GF-D8 (cell line): ENCODE data around the gene ZBTB14.

Experiments
- DNase-seq: peaks from one replicate; lab custom pipeline; 2025; lab: John Stamatoyannopoulos, UW

The ZBTB14 gene

DNA sequence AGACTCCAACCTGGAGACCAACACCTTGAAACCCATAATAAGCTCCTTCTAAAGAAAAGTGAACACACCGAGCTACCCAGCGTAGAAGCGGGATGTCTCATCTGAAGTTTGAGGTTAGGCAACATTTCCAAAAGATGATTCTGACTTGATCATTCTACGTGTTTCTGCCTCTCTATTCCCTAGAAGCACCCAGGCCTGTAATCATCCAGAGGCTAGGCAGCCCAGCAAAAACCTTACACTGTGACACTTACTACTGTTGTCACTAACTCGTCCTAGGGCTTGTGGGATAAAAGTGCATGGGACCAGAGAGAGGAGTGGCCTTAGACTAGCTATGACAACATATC is 1.4 kb downstream of the ZBTB14 start:
- DNase-seq: no peak

DNA sequence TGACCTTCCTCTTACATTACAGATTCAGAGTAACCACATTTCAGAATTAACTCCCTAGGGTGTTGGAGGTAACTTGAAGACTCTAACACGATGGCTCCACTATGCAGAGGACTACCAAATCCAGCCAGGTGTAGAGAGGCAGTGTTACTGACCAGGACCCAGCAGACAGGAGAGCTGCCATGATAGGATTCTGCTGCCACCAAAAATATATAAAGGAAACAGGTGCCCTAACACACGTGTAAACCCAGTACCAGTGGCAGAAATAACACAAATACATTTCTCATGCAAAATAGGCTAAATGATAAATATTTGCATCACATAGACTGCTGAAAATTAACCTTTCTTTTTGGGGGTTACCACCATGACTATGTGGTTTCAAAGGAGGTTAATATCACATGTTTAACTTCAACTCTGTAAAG is 7.0 kb downstream of the ZBTB14 start:
- no peak for DNase-seq

DNA sequence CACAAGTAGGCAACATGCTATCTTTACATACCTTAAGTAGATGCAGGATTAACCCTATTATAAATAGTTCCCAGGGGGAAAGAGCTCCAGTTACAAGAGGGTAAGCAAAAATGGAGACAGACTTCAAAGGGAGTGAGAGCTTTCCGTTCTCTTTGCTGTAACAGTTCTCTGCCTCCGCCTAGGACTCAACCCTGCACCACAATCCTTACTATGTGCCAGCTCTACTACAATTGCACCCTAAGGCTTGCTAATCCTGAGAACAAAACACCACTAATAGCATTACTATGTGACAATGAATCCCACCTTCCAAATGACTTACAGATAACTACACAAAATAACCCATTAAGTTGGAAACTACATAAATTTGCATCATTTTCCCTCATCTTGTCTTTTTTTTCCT is 7.7 kb downstream of the ZBTB14 start:
- DNase-seq: no peak

DNA sequence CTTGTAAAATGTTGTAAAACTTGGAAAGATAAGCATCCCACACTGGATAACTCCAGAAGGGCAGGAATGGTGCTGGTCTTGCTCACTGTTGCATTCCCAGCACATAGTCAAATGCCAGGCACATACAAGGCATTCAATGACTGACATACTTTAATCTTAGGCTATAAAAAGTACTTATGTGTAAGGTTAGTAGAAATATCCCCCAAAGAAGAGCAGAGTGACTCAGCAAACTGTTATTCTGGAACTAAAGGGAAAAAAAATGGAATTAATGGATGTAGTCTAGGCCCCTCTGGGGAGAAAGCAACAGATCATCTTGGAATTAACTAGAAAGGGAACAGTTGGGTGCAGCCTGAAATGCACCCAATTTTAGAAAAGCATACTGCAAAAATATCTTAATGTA is 9.0 kb downstream of the ZBTB14 start:
- DNase-seq: no peak

DNA sequence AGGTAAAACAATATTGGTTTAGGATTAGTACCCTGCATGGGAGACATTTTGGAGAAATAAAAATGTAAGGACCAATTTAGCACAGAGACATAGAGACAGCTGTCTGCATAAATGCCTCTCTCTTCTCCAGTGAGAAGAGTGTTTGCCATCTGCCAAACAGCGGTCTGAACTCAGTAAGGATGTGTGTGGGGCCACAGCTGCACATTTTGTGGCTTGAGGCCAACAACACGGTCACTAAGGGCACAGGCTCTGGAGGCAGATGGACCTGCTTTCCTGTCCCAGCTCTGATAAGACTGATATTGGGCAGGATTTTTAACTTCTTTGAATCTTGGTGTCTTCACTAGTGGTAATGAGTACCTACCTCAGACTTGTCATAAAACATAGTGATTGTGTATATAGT is 10.2 kb downstream of the ZBTB14 start:
- no peak for DNase-seq

DNA sequence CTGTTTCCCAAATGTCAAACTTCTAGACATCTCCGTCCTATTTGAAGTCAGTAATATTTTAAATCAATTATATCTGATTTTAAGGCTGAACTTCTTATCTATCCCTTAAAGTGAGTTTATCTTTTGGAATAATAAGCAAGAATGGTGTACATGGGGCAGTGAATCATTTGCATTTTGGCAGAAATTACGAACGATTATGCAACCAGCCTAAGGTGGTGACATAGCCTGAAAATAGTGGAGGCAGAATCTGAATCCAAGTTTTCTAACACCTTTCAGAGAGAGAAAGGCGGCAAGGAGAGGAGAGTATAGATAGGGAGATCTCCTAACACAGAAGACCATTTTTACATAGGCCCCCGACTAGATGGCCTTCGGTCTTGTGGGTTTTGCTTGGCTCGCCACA is 10.7 kb downstream of the ZBTB14 start:
- DNase-seq: no peak

DNA sequence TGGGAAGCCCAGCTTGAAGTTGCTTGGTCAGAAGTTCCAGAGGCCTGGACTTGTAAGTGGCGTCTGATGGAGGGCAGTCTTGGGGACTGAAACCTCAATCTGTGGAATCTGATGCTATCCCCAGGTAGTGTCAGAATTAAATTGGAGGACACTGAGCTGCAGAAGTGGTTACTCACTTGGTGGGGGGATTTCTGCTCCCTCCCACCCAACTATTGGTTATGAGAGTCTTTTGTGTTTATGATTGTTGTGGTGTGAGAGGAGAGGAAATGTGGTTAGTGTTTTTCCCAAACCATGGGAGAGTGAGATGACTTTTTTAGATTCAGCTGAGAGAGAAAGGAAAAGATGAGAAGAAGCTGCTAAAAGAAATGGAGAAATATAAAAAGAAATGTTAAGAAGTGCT is 12.8 kb downstream of the ZBTB14 start:
- DNase-seq: no peak

DNA sequence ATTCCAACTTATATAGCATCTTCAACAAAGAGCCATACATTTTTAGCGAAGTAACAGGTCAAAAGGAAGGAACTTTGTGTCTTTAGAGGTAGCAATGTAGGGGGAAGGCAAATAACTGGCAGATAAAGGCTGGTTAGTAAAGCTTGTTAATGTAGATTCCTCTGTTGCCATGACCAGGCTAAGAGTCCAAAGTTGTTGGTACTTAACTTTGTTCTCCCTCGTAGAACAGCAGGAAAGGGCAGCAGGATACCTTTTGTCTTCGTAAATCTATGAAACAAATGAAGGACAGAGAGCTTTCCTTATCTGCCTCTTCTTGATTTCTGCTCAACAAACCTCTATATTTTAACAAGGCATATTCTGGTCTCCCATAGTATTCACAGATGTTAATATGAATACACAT is 18.6 kb downstream of the ZBTB14 start:
- DNase-seq: no peak

DNA sequence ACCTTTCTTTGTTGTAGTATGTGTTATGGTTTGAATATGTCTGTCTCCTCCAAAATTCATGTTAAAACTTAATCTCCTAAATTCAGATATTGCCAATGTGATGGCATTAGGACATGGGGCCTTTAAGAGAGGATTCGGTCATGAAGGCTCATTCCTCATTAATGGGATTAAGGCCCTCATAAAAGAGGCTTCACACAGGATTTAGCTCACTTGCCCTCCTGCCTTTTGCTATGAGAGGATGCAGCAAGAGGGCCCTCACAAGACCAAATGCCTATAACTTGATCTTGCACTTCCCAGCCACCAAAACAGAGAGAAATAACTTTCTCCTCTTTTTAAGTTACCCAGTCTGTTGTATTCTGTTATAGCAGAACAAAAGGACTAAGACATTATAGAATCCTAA is 19.7 kb downstream of the ZBTB14 start:
- no peak for DNase-seq

DNA sequence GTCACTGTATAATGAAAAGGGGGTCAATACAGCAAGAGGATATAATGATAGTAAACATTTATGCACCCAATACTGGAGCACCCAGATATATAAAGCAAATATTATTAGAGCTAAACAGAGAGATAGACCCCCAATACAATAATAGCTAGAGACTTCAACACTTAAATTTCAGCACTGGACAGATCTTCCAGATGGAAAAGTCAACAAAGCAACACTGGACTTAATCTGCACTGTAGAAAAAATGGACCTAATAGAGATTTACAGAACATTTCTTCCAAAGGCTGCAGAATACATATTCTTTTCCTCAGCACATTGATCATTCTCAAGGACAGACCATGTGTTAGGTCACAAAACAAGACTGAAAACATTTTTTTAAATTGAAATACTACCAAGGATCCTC is 26.7 kb downstream of the ZBTB14 start:
- DNase-seq: no peak

DNA sequence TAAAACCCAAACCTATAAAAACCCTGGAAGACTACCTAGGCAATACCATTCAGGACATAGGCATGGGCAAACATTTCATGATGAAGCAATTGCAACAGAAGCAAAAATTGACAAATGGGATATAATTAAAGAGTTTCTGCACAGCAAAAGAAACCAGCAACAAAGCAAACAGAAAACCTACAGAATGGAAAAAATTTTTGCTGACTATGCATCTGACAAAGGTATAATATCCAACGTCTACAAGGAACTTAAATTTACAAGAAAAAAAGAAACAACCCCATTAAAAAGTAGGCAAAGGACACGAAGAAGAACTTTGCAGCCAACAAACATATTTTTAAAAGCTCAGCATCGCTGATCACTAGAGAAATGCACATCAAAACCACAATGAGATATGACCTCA is 28.8 kb downstream of the ZBTB14 start:
- no peak for DNase-seq

DNA sequence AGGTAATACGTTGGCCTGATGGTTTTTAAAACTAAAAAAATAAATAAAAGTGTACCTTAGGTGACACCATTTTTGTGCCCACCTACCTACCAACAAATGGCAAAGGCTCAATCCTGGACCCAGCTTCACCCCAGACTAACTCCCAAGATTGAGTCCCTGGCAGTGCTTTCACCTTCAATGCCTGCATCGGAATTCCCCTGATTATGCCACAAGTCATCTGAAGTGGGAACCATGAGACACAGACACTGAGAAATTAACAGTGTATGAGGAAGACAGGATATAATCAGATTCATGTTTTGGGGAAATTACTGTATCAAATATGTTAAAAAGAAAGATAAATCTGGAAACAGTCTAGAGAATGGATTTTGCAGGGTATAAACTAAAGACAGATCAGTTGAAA is 41.6 kb downstream of the ZBTB14 start:
- DNase-seq: no peak

DNA sequence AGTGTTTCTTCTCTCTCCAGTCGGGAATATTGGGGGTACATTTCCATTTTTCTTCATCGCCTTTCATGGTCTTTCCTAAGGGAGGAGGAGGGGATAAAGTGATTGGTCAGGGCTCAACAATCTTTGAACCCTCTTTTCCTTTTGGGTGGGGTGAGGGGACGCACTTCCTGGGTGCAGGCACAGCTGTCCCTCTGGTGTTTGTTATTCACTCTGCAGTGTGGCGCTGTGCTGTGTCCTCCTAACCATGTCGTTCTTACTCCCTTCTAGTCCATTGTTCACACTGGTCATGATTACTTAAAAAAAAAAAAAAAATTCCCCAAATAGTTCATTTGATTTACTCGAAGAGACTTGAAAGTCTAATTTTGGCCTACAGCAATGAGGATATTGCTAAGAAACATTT is 44.4 kb downstream of the ZBTB14 start:
- DNase-seq: no peak

DNA sequence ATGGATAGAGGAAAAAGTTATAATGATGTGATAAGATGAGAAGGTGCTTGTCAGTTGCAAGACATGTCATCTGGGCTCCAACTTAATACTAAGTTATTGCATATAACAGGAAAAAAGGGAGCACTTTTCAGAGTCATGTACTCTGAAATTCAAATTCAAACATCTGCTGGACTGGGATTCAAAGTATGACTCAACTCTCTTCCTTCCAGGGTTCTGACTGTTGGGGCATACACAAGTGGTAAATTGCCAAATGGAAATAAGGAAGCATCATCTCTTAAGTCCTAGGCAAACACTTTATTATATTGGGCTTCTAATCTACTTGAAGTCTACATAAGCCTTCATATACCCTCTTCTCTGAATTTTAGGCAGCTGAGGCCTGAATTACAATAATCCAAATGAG is 44.9 kb downstream of the ZBTB14 start:
- DNase-seq: no peak

DNA sequence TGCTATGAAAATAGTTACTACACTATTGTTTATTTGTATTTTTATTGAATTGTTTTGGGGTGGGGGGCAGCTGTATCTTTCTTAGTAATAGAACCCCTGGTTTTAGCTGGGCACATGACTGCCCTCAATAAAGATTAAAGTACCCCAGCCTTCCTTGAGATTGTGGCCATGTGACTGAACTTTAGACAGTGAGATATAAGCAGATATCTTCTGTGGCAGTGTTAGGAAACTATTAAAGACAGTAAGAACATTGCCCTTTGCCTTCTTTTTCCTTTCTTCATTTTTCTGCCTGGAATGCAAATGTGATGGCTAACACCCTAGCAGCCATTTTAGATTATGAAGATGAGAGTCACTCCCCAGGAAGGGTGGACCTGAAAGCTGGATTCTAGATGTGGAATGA is 50.6 kb downstream of the ZBTB14 start:
- DNase-seq: no peak

DNA sequence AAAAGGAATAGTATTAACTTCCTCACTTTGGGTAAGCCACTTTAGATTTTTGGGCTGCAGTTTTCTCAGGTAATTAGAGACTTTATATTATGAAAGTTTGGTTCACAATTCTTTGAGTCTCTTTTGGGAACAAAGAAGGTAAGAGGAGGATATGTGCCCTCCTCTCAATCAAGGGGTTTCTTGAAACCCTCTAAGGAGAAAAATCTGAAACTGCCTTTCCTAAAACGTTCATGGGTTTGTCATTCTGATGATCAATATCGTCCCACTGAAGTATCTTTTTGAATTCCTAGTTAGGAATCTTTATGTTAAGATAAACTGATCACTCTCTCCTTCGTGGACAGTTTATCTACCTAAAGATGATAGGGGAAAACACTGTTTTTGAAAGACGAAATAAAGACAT is 56.1 kb downstream of the ZBTB14 start:
- no peak for DNase-seq
